ENCODE measurements around the gene RBM47. TPM values are rescaled to one million over a fixed set of nuclear protein-coding genes. Genes with fewer than 3 reads are reported as not detected.
A peak's percentile ranks its signal among the peaks of the same experiment; 100 is the strongest.

Gene RBM47
- total and polyA plus RNA-seq, 3 donors from 2014 or later: 17.8 to 95.1 (median 51.7) TPM

- Histone ChIP-seq H3K4me1 (no peaks in the 10 kb centered on the region), H3K27me3 (no peaks in the 10 kb centered on the region), H3K36me3 (ENCODE audit: low read depth, missing control alignments) (no peaks in the 10 kb centered on the region), H3K4me3 (no peak overlapping the region), H3K9me3 (no peaks in the 10 kb centered on the region), H3K27ac (no peak overlapping the region)
- intact Hi-C loops (cut with DNase I; ENCODE audit: low total_unique reads): no loop called here
- no peak for TF ChIP-seq POLR2A (IDR thresholded peaks at IDR 0.05)
- no peak for TF ChIP-seq CTCF (IDR thresholded peaks at IDR 0.05)
- 78 to 81% methylated on average over 11 of the region's 11 CpGs for WGBS, 2 donors
- DNase-seq: no peak
Observed at GRCh38 chr4:40514497-40514951, 115.1 kb downstream of the RBM47 start.

- TF ChIP-seq CTCF (IDR thresholded peaks at IDR 0.05) (no peak), POLR2A (IDR thresholded peaks at IDR 0.05) (no peak)
- no peaks in the 10 kb centered on the region for H3K27me3 ChIP-seq
- 88 to 92% methylated on average over 9 of the region's 9 CpGs for WGBS, 2 donors
Observed at GRCh38 chr4:40511036-40511614, 118.5 kb downstream of the RBM47 start.

GRCh38 chr4:40507977-40508376 lies 121.7 kb downstream of the RBM47 start:
- WGBS, 2 donors: 46 to 54% methylated on average over 11 of the region's 11 CpGs

More at GRCh38 chr4:40511036-40511614, 118.5 kb downstream of the RBM47 start:
- H3K36me3 ChIP-seq (ENCODE audit: low read depth, missing control alignments): no peaks in the 10 kb centered on the region
- intact Hi-C loops (cut with DNase I; ENCODE audit: low total_unique reads): no loop called here
- no peaks in the 10 kb centered on the region for H3K4me1 ChIP-seq
- H3K27ac ChIP-seq: no peak overlapping the region
- H3K4me3 ChIP-seq: no peak overlapping the region
- H3K9me3 ChIP-seq: no peaks in the 10 kb centered on the region
- no peak for DNase-seq

GRCh38 chr4:40506492-40506891 lies 123.2 kb downstream of the RBM47 start:
- intact Hi-C loops (cut with DNase I; ENCODE audit: low total_unique reads): no loop called here
- H3K4me1 ChIP-seq: no peaks in the 10 kb centered on the region
- H3K27me3 ChIP-seq: no peaks in the 10 kb centered on the region
- no peak for TF ChIP-seq CTCF (IDR thresholded peaks at IDR 0.05)
- TF ChIP-seq POLR2A (IDR thresholded peaks at IDR 0.05): no peak
- no peaks in the 10 kb centered on the region for H3K9me3 ChIP-seq
- H3K36me3 ChIP-seq (ENCODE audit: low read depth, missing control alignments): no peaks in the 10 kb centered on the region
- no peak for DNase-seq
- H3K4me3 ChIP-seq: no peak overlapping the region
- 92 to 97% methylated on average over 3 of the region's 3 CpGs for WGBS, 2 donors
- no peak overlapping the region for H3K27ac ChIP-seq

More at GRCh38 chr4:40507977-40508376, 121.7 kb downstream of the RBM47 start:
- Histone ChIP-seq H3K9me3 (no peaks in the 10 kb centered on the region), H3K27me3 (no peaks in the 10 kb centered on the region), H3K4me1 (no peaks in the 10 kb centered on the region), H3K36me3 (ENCODE audit: low read depth, missing control alignments) (no peaks in the 10 kb centered on the region), H3K4me3 (peak overlapping the region in 1 of 2 donors; percentile 17), H3K27ac (no peak overlapping the region)
- TF ChIP-seq CTCF (IDR thresholded peaks at IDR 0.05): no peak
- TF ChIP-seq POLR2A (IDR thresholded peaks at IDR 0.05): no peak
- no peak for DNase-seq
- intact Hi-C loops (cut with DNase I; ENCODE audit: low total_unique reads): no loop called here

- no peak overlapping the region for H3K27ac ChIP-seq
- no peak for TF ChIP-seq POLR2A (IDR thresholded peaks at IDR 0.05)
- H3K27me3 ChIP-seq: no peaks in the 10 kb centered on the region
- no peaks in the 10 kb centered on the region for H3K9me3 ChIP-seq
- intact Hi-C loops (cut with DNase I; ENCODE audit: low total_unique reads): no loop called here
- H3K4me1 ChIP-seq: no peaks in the 10 kb centered on the region
- WGBS, 2 donors: 62 to 70% methylated on average over 3 of the region's 3 CpGs
- DNase-seq: no peak
- no peak overlapping the region for H3K4me3 ChIP-seq
- no peaks in the 10 kb centered on the region for H3K36me3 ChIP-seq (ENCODE audit: low read depth, missing control alignments)
Observed at GRCh38 chr4:40506066-40506465, 123.6 kb downstream of the RBM47 start.
